GM12892 (cell line): ENCODE results near the gene SNX10.

ENCODE experiments used
- DNase-seq: peaks from one replicate; pipeline ENCODE4 v3.0.0; 2011; ENCODE audit not compliant: insufficient read length
- FAIRE-seq: peaks from 2 replicates; lab custom pipeline; 2011; peaks lifted over from hg19 to GRCh38; lab: Jason Lieb, UNC
- POLR2A ChIP-seq: IDR thresholded peaks from 2 replicates; pipeline ENCODE4 v1.6.1; 2011; ENCODE audit warnings: low read depth, low read length, control low read depth
- POLR2AphosphoS5 ChIP-seq: IDR thresholded peaks from 2 replicates; pipeline ENCODE4 v1.6.1; 2011; ENCODE audit warnings: low read depth, low read length, control low read depth
- TAF1 ChIP-seq: IDR thresholded peaks from 2 replicates; pipeline ENCODE4 v1.6.1; 2011; ENCODE audit warnings: low read depth, mild to moderate bottlenecking, control low read depth, low read length, borderline replicate concordance

Gene SNX10

DNA sequence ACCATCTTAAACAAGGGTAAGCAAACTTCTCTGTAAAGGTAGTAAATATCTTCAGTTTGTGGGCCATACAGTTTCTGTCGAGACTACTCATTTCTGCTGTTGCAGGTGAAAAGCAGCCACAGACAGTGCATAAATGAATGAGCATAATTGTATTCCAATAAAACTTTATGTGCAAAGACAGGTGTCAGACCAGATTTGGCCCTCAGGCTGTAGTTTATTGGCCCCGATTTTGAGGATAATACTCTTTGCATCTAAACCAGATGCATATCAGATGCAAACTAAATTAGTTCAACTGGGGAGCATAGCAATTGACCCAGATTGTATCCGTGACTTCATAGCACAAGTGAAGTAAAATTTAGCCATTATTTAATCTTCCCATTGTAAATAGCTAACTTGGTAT, 70.0 kb downstream of the SNX10 start:
- no peak for TF ChIP-seq TAF1
- TF ChIP-seq POLR2A = no peak
- TF ChIP-seq POLR2AphosphoS5 = no peak
- no peak for DNase-seq
- FAIRE-seq = no peak

DNA sequence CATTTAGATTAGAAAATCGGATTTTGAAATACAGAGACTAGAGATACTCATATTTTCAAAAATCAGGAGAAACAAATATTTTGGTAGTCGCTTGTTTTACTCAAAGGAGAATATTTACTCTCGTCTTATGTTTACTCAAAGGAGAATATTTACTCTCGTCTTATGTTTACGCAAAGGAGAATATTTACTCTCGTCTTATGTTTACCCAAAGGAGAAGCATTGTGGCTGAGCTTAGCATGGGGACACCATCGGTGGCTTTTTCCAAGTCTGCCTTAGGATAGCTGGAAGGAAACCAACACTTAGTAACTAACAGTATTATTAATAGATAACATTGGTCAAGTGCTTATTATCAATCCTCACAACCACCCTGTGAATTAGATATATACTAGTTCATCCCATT, 71.8 kb downstream of the SNX10 start:
- TF ChIP-seq POLR2AphosphoS5 = no peak
- no peak for TF ChIP-seq TAF1
- no peak for TF ChIP-seq POLR2A
- no peak for DNase-seq
- no peak for FAIRE-seq

DNA sequence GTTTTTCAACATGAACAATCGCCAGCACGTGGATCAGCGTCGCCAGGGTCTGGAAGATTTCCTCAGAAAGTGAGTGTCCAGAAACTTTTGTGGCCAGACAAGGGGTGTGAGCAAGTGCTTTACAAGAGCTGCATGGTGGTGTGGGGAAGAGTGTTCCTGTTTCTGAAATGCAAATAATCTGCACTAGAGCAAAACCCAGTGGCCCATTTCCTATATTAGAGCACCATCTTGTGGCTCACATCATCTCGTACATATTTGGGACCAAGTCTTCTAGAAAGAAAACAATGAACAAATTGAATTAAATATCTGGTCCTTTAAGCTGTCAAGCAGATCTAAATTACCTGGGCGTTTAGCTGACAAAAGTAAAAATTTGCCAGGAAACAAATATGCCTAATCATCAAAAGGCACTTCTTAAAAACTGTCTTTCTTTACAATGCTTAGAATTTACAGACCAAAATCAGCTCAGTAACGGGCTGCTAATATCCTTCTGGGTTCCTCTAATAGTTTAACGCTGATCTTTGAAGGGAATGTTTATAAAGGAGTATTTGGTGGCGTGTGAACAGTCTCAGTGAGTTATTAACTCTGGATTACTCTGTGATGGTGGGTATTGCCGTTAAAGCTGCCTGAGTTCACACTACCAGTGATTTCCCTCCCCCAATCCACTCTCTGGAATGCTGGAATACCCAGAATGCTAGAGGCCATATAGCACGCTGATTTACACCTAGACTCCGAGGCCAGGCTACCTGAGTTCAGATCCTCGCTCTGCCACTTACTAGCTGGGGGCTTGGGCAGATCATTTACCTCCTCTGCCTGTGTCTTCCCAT, 73.6 kb downstream of the SNX10 start:
- FAIRE-seq = peak; percentile 97
- TF ChIP-seq POLR2AphosphoS5 (no peak), TAF1 (no peak), POLR2A (no peak)
- DNase-seq = no peak

DNA sequence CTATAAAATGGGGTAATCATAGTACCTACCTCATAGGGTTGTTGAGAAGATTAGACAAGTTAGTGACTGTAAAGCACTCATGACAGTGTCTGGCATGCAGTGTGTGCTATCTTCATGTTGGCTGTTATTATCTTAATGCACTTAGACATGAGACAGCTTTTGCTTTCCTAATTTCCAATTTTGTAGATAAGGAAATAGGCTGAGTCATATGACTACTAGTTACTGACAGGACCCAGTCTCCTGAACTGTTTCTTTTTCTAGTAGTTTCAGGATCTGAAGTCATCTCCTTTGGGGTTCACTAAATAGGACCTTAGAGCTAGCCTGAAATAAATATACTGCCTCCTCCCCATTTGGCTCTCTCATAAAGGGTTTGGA, 74.2 kb downstream of the SNX10 start:
- TF ChIP-seq POLR2AphosphoS5 (no peak), POLR2A (no peak), TAF1 (no peak)
- no peak for DNase-seq
- no peak for FAIRE-seq

DNA sequence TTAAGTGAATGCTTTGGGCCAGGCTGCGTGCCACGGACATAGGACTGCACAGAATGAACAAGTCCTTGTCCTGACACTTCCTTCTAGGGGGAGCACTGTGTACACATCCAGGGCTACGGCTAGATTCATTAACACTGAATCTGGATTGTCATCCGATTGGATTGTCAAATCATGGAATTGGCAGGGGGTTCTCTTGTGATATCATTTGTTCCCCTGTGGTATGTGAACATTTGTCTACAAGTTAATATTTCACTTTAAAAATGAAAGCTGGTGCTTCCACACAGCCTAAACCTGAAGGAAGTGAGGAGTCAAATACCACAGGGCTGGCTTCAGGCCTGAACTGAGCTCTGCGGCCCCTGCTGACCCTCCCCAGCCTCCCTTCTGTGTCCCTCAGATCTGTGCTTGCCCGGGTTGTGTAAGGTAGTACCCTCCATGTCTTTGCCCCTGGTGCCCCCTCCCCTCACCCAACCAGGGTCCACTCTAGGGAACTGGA, 75.6 kb downstream of the SNX10 start:
- TF ChIP-seq POLR2AphosphoS5 (no peak), TAF1 (no peak), POLR2A (no peak)
- FAIRE-seq = no peak
- no peak for DNase-seq

DNA sequence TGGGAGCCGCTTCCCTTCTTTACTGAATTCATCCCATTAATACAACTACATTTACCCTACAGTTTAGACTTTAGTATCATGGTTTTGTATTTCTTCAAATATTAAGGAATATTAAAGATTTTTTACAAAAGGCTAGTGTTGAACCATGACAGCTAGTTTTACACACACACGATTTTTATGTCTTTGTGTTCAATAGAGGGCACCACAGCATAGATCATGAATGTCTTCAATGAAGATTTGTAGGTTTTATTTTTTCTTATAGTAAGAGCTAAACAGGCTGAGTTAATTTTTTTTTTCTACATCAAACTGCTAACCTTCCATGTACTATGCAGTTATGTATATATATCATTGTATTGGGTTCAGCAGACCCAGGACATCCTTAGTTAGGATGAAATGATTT, 76.9 kb downstream of the SNX10 start:
- DNase-seq (no peak), FAIRE-seq (no peak)
- TF ChIP-seq POLR2A = no peak
- TF ChIP-seq TAF1 = no peak
- TF ChIP-seq POLR2AphosphoS5 = no peak

DNA sequence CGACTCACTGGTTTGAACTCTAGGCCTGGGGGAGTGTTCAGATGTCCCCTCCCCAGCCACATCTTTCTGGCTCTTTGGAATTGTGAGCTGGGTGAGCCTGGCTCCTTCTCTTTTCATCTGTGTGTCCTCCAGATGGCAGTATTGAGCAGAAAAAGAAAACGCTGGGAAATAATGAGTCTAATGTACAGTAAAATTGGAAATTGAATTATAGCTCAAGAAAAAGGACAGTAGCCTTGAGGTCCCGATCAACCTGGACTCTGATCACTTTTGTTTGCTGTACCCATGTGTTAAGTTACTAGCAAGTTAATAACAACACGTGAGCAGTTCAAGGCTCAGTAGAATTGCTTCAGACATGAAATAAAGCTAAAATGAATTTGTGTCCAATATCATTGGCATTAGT, 77.9 kb downstream of the SNX10 start:
- TF ChIP-seq POLR2A (no peak), POLR2AphosphoS5 (no peak), TAF1 (no peak)
- FAIRE-seq (peak; percentile 93), DNase-seq (no peak)

DNA sequence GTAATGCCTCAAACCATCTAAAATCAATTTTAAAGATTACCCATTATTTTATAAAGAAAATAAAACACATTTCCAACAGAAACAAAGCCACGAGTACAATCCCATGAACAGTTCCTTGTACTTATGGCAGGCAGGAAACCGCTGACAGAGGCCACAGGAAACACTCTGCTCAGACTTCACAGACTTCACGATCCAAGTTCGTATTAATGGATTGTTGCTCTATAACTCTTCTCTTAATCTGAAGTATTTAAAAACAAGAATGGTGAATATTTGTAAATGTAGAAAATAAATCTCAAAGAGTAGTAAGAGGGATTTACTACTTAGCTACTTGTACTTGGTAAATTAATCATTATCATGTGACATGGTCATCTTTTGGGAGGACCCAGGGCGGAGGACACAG, 78.3 kb downstream of the SNX10 start:
- DNase-seq = no peak

DNA sequence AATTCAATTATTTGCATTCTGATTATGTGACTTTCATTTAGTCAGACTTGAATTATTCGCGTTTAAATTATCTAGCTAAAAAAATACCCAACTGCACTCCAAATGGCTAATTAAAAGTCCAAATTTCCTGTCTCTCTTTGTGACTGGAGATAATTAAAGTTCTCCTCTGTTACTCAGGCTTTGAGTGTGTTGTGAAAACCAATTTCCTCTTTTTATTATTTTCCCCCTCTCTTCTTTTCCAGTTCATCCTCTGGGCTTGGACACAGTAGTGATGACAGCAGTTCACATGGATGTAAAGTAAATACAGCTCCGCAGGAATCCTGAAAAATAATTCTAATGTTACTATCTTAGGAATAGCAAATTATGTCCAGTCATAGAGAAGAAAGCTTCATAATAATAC, 80.6 kb downstream of the SNX10 start:
- DNase-seq (no peak), FAIRE-seq (no peak)
- no peak for TF ChIP-seq TAF1
- TF ChIP-seq POLR2AphosphoS5 = no peak
- TF ChIP-seq POLR2A = no peak

More for the DNA sequence above, 78.3 kb downstream of the SNX10 start:
- no peak for TF ChIP-seq TAF1
- no peak for TF ChIP-seq POLR2AphosphoS5
- no peak for TF ChIP-seq POLR2A
- FAIRE-seq = no peak

DNA sequence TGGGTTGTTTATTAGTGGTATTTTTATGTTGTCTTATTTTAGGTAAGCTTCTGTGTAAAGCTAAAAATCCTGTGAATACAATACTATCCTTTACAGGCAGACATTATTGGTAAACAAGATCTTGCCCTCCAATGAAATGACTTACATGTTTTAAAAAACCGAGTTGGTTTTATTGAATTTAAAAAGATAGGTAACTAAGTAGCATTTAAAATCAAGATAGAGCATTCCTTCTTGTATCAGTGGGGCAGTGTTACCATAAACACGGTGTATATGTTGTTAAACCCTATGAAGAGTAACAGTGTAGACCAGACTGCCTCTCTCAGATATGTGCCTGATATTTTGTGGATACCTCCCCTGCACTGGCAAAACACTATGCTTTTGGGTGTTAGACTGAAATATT, 81.0 kb downstream of the SNX10 start:
- DNase-seq (no peak), FAIRE-seq (no peak)
- TF ChIP-seq TAF1 (no peak), POLR2A (no peak), POLR2AphosphoS5 (no peak)

DNA sequence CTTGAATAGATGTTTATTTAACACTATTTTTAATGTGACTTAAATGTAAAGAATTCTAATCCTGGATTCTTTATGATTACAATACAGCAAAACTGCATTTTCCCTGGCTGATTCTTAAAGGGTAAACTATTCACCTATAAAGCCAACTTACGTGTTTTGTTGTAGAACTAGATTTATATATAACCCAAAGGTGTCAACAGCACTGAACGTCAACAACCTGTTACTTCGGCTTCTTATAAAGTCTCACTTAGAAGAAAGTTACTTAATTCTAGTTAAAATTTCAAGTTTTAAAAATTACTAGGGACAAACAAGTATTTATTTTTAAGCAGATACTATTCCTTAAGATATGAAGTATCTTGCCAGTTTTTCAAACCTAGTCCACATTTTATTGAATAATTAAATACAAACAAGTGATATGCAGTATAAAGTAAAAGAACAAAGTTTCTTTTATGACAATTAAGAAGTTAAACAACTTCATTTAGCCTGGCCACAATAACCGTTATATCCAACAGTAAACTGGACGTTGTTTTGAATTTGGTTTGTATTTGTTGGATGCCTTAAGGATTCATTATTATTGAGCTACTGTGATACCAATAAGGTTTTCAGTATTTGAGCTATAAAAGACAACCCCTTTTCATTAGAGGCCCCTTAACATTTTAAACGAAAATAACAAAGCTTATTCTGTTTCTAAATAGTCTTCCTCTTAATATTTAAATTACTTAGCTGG, 83.1 kb downstream of the SNX10 start:
- DNase-seq (no peak), FAIRE-seq (no peak)
- TF ChIP-seq TAF1 = no peak
- no peak for TF ChIP-seq POLR2A
- no peak for TF ChIP-seq POLR2AphosphoS5
